Measurements from ENCODE around the gene CLSTN2.

Gene CLSTN2

GRCh38 chr3:140377644-140378043 is 442.7 kb downstream of the CLSTN2 start:
- DNase-seq (ENCODE audit: low read depth in 3 of 3), result no peak

GRCh38 chr3:140378571-140379340 is 443.8 kb downstream of the CLSTN2 start:
- no peak for DNase-seq (ENCODE audit: low read depth in 3 of 3)

- DNase-seq (ENCODE audit: low read depth in 3 of 3), result no peak
Measured at GRCh38 chr3:140384028-140384771, 449.2 kb downstream of the CLSTN2 start.

- DNase-seq (ENCODE audit: low read depth in 3 of 3), result no peak
Measured at GRCh38 chr3:140384876-140385275, 449.9 kb downstream of the CLSTN2 start.

GRCh38 chr3:140386357-140387100 is 451.5 kb downstream of the CLSTN2 start:
- DNase-seq (ENCODE audit: low read depth in 3 of 3), result no peak

GRCh38 chr3:140387244-140387643 is 452.3 kb downstream of the CLSTN2 start:
- no peak for DNase-seq (ENCODE audit: low read depth in 3 of 3)

GRCh38 chr3:140388202-140388922 is 453.4 kb downstream of the CLSTN2 start:
- no peak for DNase-seq (ENCODE audit: low read depth in 3 of 3)

- DNase-seq (ENCODE audit: low read depth in 3 of 3), result no peak
Measured at GRCh38 chr3:140391061-140391460, 456.1 kb downstream of the CLSTN2 start.

- no peak for DNase-seq (ENCODE audit: low read depth in 3 of 3)
Measured at GRCh38 chr3:140394488-140395133, 459.6 kb downstream of the CLSTN2 start.

- no peak for DNase-seq (ENCODE audit: low read depth in 3 of 3)
Measured at GRCh38 chr3:140395134-140396075, 460.4 kb downstream of the CLSTN2 start.

- no peak for DNase-seq (ENCODE audit: low read depth in 3 of 3)
Measured at GRCh38 chr3:140396110-140396509, 461.1 kb downstream of the CLSTN2 start.

- no peak for DNase-seq (ENCODE audit: low read depth in 3 of 3)
Measured at GRCh38 chr3:140397847-140398246, 462.9 kb downstream of the CLSTN2 start.

GRCh38 chr3:140398387-140398786 is 463.4 kb downstream of the CLSTN2 start:
- DNase-seq (ENCODE audit: low read depth in 3 of 3), result no peak

- no peak for DNase-seq (ENCODE audit: low read depth in 3 of 3)
Measured at GRCh38 chr3:140399871-140400270, 464.9 kb downstream of the CLSTN2 start.

GRCh38 chr3:140403079-140403478 is 468.1 kb downstream of the CLSTN2 start:
- no peak for DNase-seq (ENCODE audit: low read depth in 3 of 3)

- no peak for DNase-seq (ENCODE audit: low read depth in 3 of 3)
Measured at GRCh38 chr3:140403608-140404007, 468.6 kb downstream of the CLSTN2 start.

- DNase-seq (ENCODE audit: low read depth in 3 of 3), result no peak
Measured at GRCh38 chr3:140406655-140407054, 471.7 kb downstream of the CLSTN2 start.

- DNase-seq (ENCODE audit: low read depth in 3 of 3), result no peak
Measured at GRCh38 chr3:140408252-140408651, 473.3 kb downstream of the CLSTN2 start.

GRCh38 chr3:140416666-140417065 is 481.7 kb downstream of the CLSTN2 start:
- DNase-seq (ENCODE audit: low read depth in 3 of 3), result no peak

Measured in stimulated activated CD4-positive, alpha-beta T cell treated with anti-CD3 and anti-CD28 coated beads, TNF-alpha, amount 100 ng/mL, for 24 hours (primary cell).